Smooth muscle cell (in vitro differentiated cells): Measurements from ENCODE around the gene EXOC4. TPM values are rescaled to one million over a fixed set of nuclear protein-coding genes. Genes with fewer than 3 reads are reported as not detected.

ENCODE experiments used
- DNase-seq: peaks from one replicate; lab custom pipeline; 2025; ENCODE audit not compliant: unreplicated experiment; lab: John Stamatoyannopoulos, UW
- H2AFZ ChIP-seq: fragments of 200-600 bp; sonication (generic); 2 replicates; pipeline ENCODE4 v1.6.0; 2016; ENCODE audit warnings: antibody characterized with exemption, low read depth, mild to moderate bottlenecking
- H3F3A ChIP-seq: fragments of 200-600 bp; sonication (generic); 2 replicates; pipeline ENCODE4 v1.6.0; 2017; ENCODE audit warnings: antibody characterized with exemption, low read depth
- H3K27ac ChIP-seq: fragments of 200-600 bp; sonication (generic); 2 replicates; pipeline ENCODE4 v1.5.1; 2016; ENCODE audit warnings: low read depth, mild to moderate bottlenecking
- H3K27me3 ChIP-seq: fragments of 200-600 bp; sonication (generic); 2 replicates; pipeline ENCODE4 v1.6.1; 2016; ENCODE audit warnings: low read depth, mild to moderate bottlenecking
- H3K36me3 ChIP-seq: fragments of 200-600 bp; sonication (generic); 2 replicates; pipeline ENCODE4 v1.5.1; 2016; ENCODE audit warnings: low read depth
- H3K4me1 ChIP-seq: fragments of 200-600 bp; sonication (generic); 2 replicates; pipeline ENCODE4 v1.5.1; 2016; ENCODE audit warnings: low read depth
- H3K4me2 ChIP-seq: fragments of 200-600 bp; sonication (generic); 2 replicates; pipeline ENCODE4 v1.6.0; 2016; ENCODE audit warnings: mild to moderate bottlenecking
- H3K4me3 ChIP-seq: fragments of 200-600 bp; sonication (generic); 2 replicates; pipeline ENCODE4 v1.5.1; 2016; ENCODE audit warnings: mild to moderate bottlenecking
- H3K79me2 ChIP-seq: fragments of 200-600 bp; sonication (generic); 2 replicates; pipeline ENCODE4 v1.6.0; 2016; ENCODE audit warnings: low read depth, mild to moderate bottlenecking
- H3K9ac ChIP-seq: fragments of 200-600 bp; sonication (generic); 2 replicates; pipeline ENCODE4 v1.6.0; 2016; ENCODE audit warnings: low read depth
- H3K9me3 ChIP-seq: fragments of 200-600 bp; sonication (generic); replicated peaks from 2 replicates; pipeline ENCODE4 v1.5.1; 2016; ENCODE audit warnings: low read depth
- H4K20me1 ChIP-seq: fragments of 200-600 bp; sonication (generic); 2 replicates; pipeline ENCODE4 v1.6.0; 2016; ENCODE audit warnings: low read depth
- CTCF ChIP-seq: fragments of 200-600 bp; sonication (generic); IDR thresholded peaks from 2 replicates; pipeline ENCODE4 v1.5.1; 2017; ENCODE audit warnings: borderline replicate concordance, mild to moderate bottlenecking, antibody characterized with exemption; ENCODE audit not compliant: insufficient read depth, poor library complexity, severe bottlenecking
- WGBS: methylation state at CpG from one replicate; pipeline ENCODE4 v1.1.7; 2016; ENCODE audit warnings: low lambda C conversion rate; 5-methylcytosine and 5-hydroxymethylcytosine counted together
- polyA plus RNA-seq: library from polyadenylated mRNA; unstranded; fragments of >200 nt; fragmentation: Nextera tagmentation; extraction: Ambion mirVana; gene quantifications from 2 replicates; pipeline ENCODE4 v1.2.1, GENCODE V29; 2016
- total RNA-seq: library from RNA; depleted of rRNA; stranded (reverse); fragments of >200 nt; gene quantifications from 2 replicates; pipeline ENCODE4 v1.2.3, GENCODE V29; 2014

EXOC4 gene
- total and polyA plus RNA-seq, 2 experiments from 2014 or later, result 21.5 to 47.1 TPM

- no peak overlapping the region for H3K4me2 ChIP-seq
- H3K27ac ChIP-seq, result no peak overlapping the region
- no peaks in the 10 kb centered on the region for H3K27me3 ChIP-seq
- H3K79me2 ChIP-seq, result peaks cover 31% of the 10 kb centered on the region
- peaks cover 15% of the 10 kb centered on the region for H3K4me1 ChIP-seq
- H3K36me3 ChIP-seq, result peaks cover 8% of the 10 kb centered on the region
- no peak overlapping the region for H3K4me3 ChIP-seq
- peaks cover 5% of the 10 kb centered on the region for H3K9me3 ChIP-seq
- no peak overlapping the region for H2AFZ ChIP-seq
- H4K20me1 ChIP-seq, result peaks cover 5% of the 10 kb centered on the region
- no peak for DNase-seq
- WGBS, result 81% methylated on average over 3 of the region's 3 CpGs
- no peak overlapping the region for H3K9ac ChIP-seq
- TF ChIP-seq CTCF, result no peak
- H3F3A ChIP-seq, result no peaks in the 10 kb centered on the region
These were observed 102.9 kb downstream of the EXOC4 start for GRCh38 chr7:133355822-133356221.

GRCh38 chr7:133358708-133359107 is 105.8 kb downstream of the EXOC4 start:
- Histone ChIP-seq H3K9ac (no peak overlapping the region), H3K27ac (peak overlapping the region; percentile 51), H3K27me3 (no peaks in the 10 kb centered on the region), H3F3A (no peaks in the 10 kb centered on the region), H3K9me3 (no peaks in the 10 kb centered on the region), H3K4me2 (peak overlapping the region; percentile 73), H4K20me1 (peaks cover 5% of the 10 kb centered on the region), H3K4me3 (no peak overlapping the region), H3K79me2 (peaks cover 4% of the 10 kb centered on the region), H2AFZ (no peak overlapping the region), H3K4me1 (peaks cover 15% of the 10 kb centered on the region), H3K36me3 (no peaks in the 10 kb centered on the region)
- no peak for DNase-seq
- TF ChIP-seq CTCF, result no peak
- 19% methylated on average over 3 of the region's 3 CpGs for WGBS

GRCh38 chr7:133359449-133359848 is 106.6 kb downstream of the EXOC4 start:
- H3K9ac ChIP-seq, result no peak overlapping the region
- H2AFZ ChIP-seq, result no peak overlapping the region
- H3K4me2 ChIP-seq, result no peak overlapping the region
- H3K79me2 ChIP-seq, result no peaks in the 10 kb centered on the region
- no peak for TF ChIP-seq CTCF
- peaks cover 5% of the 10 kb centered on the region for H4K20me1 ChIP-seq
- H3K4me3 ChIP-seq, result no peak overlapping the region
- H3F3A ChIP-seq, result no peaks in the 10 kb centered on the region
- H3K36me3 ChIP-seq, result no peaks in the 10 kb centered on the region
- DNase-seq, result no peak
- H3K4me1 ChIP-seq, result peaks cover 15% of the 10 kb centered on the region
- peak overlapping the region; percentile 51 for H3K27ac ChIP-seq
- no peaks in the 10 kb centered on the region for H3K27me3 ChIP-seq
- no peaks in the 10 kb centered on the region for H3K9me3 ChIP-seq

- H3K79me2 ChIP-seq, result no peaks in the 10 kb centered on the region
- no peak overlapping the region for H3K9ac ChIP-seq
- 96% methylated on average over 2 of the region's 2 CpGs for WGBS
- no peak for TF ChIP-seq CTCF
- H3K27me3 ChIP-seq, result no peaks in the 10 kb centered on the region
- no peak overlapping the region for H3K4me2 ChIP-seq
- H3K4me1 ChIP-seq, result peaks cover 8% of the 10 kb centered on the region
- peaks cover 5% of the 10 kb centered on the region for H4K20me1 ChIP-seq
- no peak overlapping the region for H2AFZ ChIP-seq
- DNase-seq, result no peak
- H3K9me3 ChIP-seq, result no peaks in the 10 kb centered on the region
- no peaks in the 10 kb centered on the region for H3F3A ChIP-seq
- no peak overlapping the region for H3K4me3 ChIP-seq
- no peaks in the 10 kb centered on the region for H3K36me3 ChIP-seq
- H3K27ac ChIP-seq, result no peak overlapping the region
These were observed 107.3 kb downstream of the EXOC4 start for GRCh38 chr7:133360201-133360600.
